Fibroblast of villous mesenchyme (primary cell): ENCODE data around the gene SHISA9. TPM values are rescaled to one million over a fixed set of nuclear protein-coding genes. Genes with fewer than 3 reads are reported as not detected.

Experiments used
- DNase-seq: peaks from one replicate; pipeline ENCODE4 v3.0.0-alpha.2; 2010; ENCODE audit warnings: low read depth
- H3K4me3 ChIP-seq: 2 replicates; pipeline ENCODE4 v1.5.1; 2011; ENCODE audit warnings: low read depth, mild to moderate bottlenecking, low read length
- CTCF ChIP-seq: IDR thresholded peaks from 2 replicates; pipeline ENCODE4 v1.5.1; 2012; ENCODE audit warnings: low read depth, mild to moderate bottlenecking, low read length; ENCODE audit not compliant: insufficient read depth
- total RNA-seq: library from RNA; depleted of rRNA; stranded (reverse); fragments of >200 nt; gene quantifications from 2 replicates; pipeline ENCODE4 v1.2.3, GENCODE V29; 2012

SHISA9 gene
- total RNA-seq, 1 donor = not detected

GRCh38 chr16:13155377-13155776 lies 254.0 kb downstream of the SHISA9 start:
- DNase-seq = no peak
- TF ChIP-seq CTCF = no peak
- H3K4me3 ChIP-seq = no peak overlapping the region

DNA sequence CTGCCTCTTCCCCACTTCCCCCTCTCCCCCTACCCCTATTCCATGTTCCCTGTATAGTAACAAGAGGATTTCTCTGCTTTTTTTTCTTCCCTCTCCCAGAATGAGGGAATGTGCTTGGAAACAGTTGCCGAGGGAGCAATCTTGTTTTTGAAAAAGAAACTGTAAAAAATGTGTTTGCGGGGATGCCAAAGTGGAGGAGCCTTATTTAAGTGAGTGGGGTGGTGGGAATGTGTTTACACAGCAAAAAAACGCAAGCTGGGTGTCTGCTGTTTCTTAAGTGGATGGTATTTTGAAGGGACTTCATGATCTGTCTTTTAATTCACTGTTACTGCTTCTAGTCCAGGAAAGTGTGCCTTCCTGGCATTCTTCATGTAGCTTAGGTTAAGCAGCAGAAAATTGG lies 254.4 kb downstream of the SHISA9 start:
- DNase-seq = no peak
- no peak overlapping the region for H3K4me3 ChIP-seq
- no peak for TF ChIP-seq CTCF

GRCh38 chr16:13157082-13157481 lies 255.7 kb downstream of the SHISA9 start:
- no peak overlapping the region for H3K4me3 ChIP-seq
- no peak for DNase-seq
- TF ChIP-seq CTCF = no peak

- DNase-seq = no peak
- no peak for TF ChIP-seq CTCF
- H3K4me3 ChIP-seq = no peak overlapping the region
Observed at GRCh38 chr16:13158427-13158826, 257.0 kb downstream of the SHISA9 start.

- TF ChIP-seq CTCF = no peak
- no peak overlapping the region for H3K4me3 ChIP-seq
- no peak for DNase-seq
Observed at GRCh38 chr16:13165024-13165423, 263.6 kb downstream of the SHISA9 start.

DNA sequence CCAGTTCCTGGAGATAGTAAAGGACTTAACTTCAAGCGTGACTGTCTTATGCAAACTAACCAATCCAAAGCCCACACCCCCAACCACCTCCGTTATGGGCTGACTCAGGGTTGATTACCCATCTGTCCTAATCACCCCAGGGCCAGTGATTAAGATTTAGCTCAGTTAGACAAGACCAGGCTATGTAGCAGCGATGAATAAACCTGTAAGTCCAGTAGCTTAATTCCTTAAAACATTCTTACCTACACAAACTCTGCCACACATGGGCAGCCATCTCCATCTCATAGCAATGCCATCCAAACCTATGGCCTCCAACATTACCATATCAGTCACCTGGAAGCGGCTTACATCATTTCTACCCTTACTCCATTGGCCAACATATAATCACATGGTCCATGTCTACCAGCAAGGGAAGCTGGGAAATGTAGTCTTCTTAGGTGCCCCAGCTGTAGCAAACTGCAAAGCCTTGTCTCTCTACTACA lies 266.7 kb downstream of the SHISA9 start:
- no peak overlapping the region for H3K4me3 ChIP-seq
- TF ChIP-seq CTCF = no peak
- DNase-seq = no peak

GRCh38 chr16:13171313-13171712 lies 269.9 kb downstream of the SHISA9 start:
- no peak overlapping the region for H3K4me3 ChIP-seq

More at GRCh38 chr16:13171313-13171712, 269.9 kb downstream of the SHISA9 start:
- no peak for DNase-seq
- TF ChIP-seq CTCF = no peak
